Suprapubic skin (tissue), 4 donors: ENCODE results near the gene TMEM245. TPM values are rescaled to one million over a fixed set of nuclear protein-coding genes. Genes with fewer than 3 reads are reported as not detected.

Experiments
- DNase-seq, 2 donors: peaks; one replicate each; pipeline ENCODE4 v3.0.0-alpha.2; 2019; ENCODE audit warnings: low spot score in 2 of 2
- H3K27ac ChIP-seq: fragments of 200-600 bp; sonication (generic); one replicate; pipeline ENCODE4 v1.5.1; 2019
- H3K27me3 ChIP-seq: fragments of 200-600 bp; sonication (generic); one replicate; pipeline ENCODE4 v1.5.1; 2019
- H3K36me3 ChIP-seq: fragments of 200-600 bp; sonication (generic); one replicate; pipeline ENCODE4 v1.5.1; 2019
- H3K4me1 ChIP-seq: fragments of 200-600 bp; sonication (generic); one replicate; pipeline ENCODE4 v1.5.1; 2019
- H3K4me3 ChIP-seq: fragments of 200-600 bp; sonication (generic); one replicate; pipeline ENCODE4 v1.5.1; 2019; ENCODE audit warnings: mild to moderate bottlenecking
- H3K9me3 ChIP-seq: fragments of 200-600 bp; sonication (generic); one replicate; pipeline ENCODE4 v1.5.1; 2019
- CTCF ChIP-seq, 2 donors: fragments of 200-600 bp in 1 of 2; fragments of 450-650 bp in 1 of 2; sonication (generic) in 1 of 2; IDR thresholded peaks; one replicate each; pipeline ENCODE4 v1.5.1; 2016 to 2019; ENCODE audit warnings: antibody characterized with exemption in 2 of 2, mild to moderate bottlenecking in 1 of 2, moderate library complexity in 1 of 2
- EP300 ChIP-seq: sonication (generic); formaldehyde crosslinking; IDR thresholded peaks from one replicate; pipeline ENCODE4 v1.6.1; 2017; ENCODE audit warnings: antibody characterized with exemption
- POLR2A ChIP-seq, 2 donors: fragments of 450-650 bp; IDR thresholded peaks; one replicate each; pipeline ENCODE4 v1.6.1; 2017; ENCODE audit warnings: antibody characterized with exemption in 2 of 2, mild to moderate bottlenecking in 2 of 2, moderate library complexity in 2 of 2
- POLR2AphosphoS5 ChIP-seq, 3 donors: sonication (generic); formaldehyde crosslinking; IDR thresholded peaks; one replicate each; pipeline ENCODE4 v1.6.1; 2017; ENCODE audit warnings: antibody characterized with exemption in 3 of 3
- WGBS: methylation state at CpG from one replicate; pipeline ENCODE4 v1.1.5; 2018; 5-methylcytosine and 5-hydroxymethylcytosine counted together
- total RNA-seq, 4 donors: library from RNA; depleted of rRNA; stranded (reverse); fragments of >200 nt; gene quantifications; one replicate each; pipeline ENCODE4 v1.1.0, GENCODE V29; 2016

Gene TMEM245
- total RNA-seq, 4 donors from 2014 or later = 38.6 to 58.9 (median 54.3) TPM

GRCh38 chr9:109036744-109037680 lies 82.7 kb downstream of the TMEM245 start:
- no peaks in the 10 kb centered on the region for H3K27me3 ChIP-seq
- H3K9me3 ChIP-seq = no peaks in the 10 kb centered on the region
- no peak overlapping the region for H3K27ac ChIP-seq
- H3K36me3 ChIP-seq = peaks cover 41% of the 10 kb centered on the region
- no peaks in the 10 kb centered on the region for H3K4me1 ChIP-seq
- H3K4me3 ChIP-seq = no peak overlapping the region
- 81% methylated on average over 6 of the region's 6 CpGs for WGBS
- DNase-seq = no peak
- TF ChIP-seq POLR2A (IDR thresholded peaks at IDR 0.05) (no peak), CTCF (IDR thresholded peaks at IDR 0.05) (no peak), POLR2AphosphoS5 (IDR thresholded peaks at IDR 0.05) (no peak), EP300 (no peak)

- Histone ChIP-seq H3K9me3 (no peaks in the 10 kb centered on the region), H3K4me3 (no peak overlapping the region), H3K27ac (no peak overlapping the region), H3K4me1 (no peaks in the 10 kb centered on the region), H3K27me3 (no peaks in the 10 kb centered on the region), H3K36me3 (peaks cover 34% of the 10 kb centered on the region)
- DNase-seq = no peak
- TF ChIP-seq POLR2AphosphoS5 (IDR thresholded peaks at IDR 0.05) (no peak), CTCF (IDR thresholded peaks at IDR 0.05) (no peak), EP300 (no peak), POLR2A (IDR thresholded peaks at IDR 0.05) (no peak)
- WGBS = 60% methylated on average over 2 of the region's 2 CpGs
Observed at GRCh38 chr9:109035684-109036423, 83.9 kb downstream of the TMEM245 start.

GRCh38 chr9:109033941-109034700 lies 85.6 kb downstream of the TMEM245 start:
- H3K4me1 ChIP-seq = no peaks in the 10 kb centered on the region
- H3K27ac ChIP-seq = no peak overlapping the region
- DNase-seq = no peak
- H3K27me3 ChIP-seq = no peaks in the 10 kb centered on the region
- TF ChIP-seq EP300 (no peak), POLR2AphosphoS5 (IDR thresholded peaks at IDR 0.05) (no peak), POLR2A (IDR thresholded peaks at IDR 0.05) (no peak), CTCF (IDR thresholded peaks at IDR 0.05) (no peak)
- H3K4me3 ChIP-seq = no peak overlapping the region
- 91% methylated on average over 6 of the region's 6 CpGs for WGBS
- no peaks in the 10 kb centered on the region for H3K9me3 ChIP-seq
- peaks cover 37% of the 10 kb centered on the region for H3K36me3 ChIP-seq

- no peaks in the 10 kb centered on the region for H3K27me3 ChIP-seq
- 93% methylated on average over 3 of the region's 3 CpGs for WGBS
- peaks cover 20% of the 10 kb centered on the region for H3K36me3 ChIP-seq
- H3K4me3 ChIP-seq = no peak overlapping the region
- H3K27ac ChIP-seq = no peak overlapping the region
- TF ChIP-seq POLR2A (IDR thresholded peaks at IDR 0.05) (no peak), CTCF (IDR thresholded peaks at IDR 0.05) (no peak), EP300 (no peak), POLR2AphosphoS5 (IDR thresholded peaks at IDR 0.05) (no peak)
- H3K9me3 ChIP-seq = no peaks in the 10 kb centered on the region
- no peak for DNase-seq
- no peaks in the 10 kb centered on the region for H3K4me1 ChIP-seq
Observed at GRCh38 chr9:109031241-109031640, 88.5 kb downstream of the TMEM245 start.
